Measurements from ENCODE around the gene BBS7. TPM values are rescaled to one million over a fixed set of nuclear protein-coding genes. Genes with fewer than 3 reads are reported as not detected.

Gene BBS7
- total and polyA plus RNA-seq, 2 of the 13 experiments (the other 11 are each of a cell fraction or from before 2014, with no cell fraction given), result 9.0 to 15.7 TPM

DNA sequence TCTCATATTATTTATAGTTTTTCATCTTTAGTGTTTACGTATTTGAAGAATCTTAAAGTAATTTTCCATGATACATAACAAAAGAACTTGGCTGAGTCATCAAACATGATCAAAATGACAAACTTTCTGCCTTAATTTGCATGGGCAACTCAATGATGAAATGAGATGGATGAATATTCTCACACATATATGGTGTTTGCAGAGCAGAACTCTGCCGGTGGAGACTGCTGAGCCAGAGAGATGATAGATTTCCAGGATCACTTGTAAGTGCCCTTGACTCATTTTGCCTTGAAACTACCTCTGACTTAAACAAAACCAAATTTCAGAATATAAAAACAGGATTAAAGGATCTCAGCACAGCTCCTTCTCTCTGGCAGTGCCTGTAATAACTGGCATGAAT lies 43.4 kb upstream of the BBS7 start:
- no peaks in the 10 kb centered on the region for H3K79me2 ChIP-seq (ENCODE audit: insufficient read depth, low read length)
- ChIA-PET CTCF (ENCODE audit: low intra/inter-chr PET ratio, low total read pairs) (no interaction called here), POLR2A (no interaction called here)
- no peak overlapping the region for H3K9ac ChIP-seq (ENCODE audit: insufficient read depth, low read depth, low read length)
- TF ChIP-seq TOE1 (CRISPR knock-in tag; IDR thresholded peaks at IDR 0.05) (no peak), RARA (CRISPR knock-in tag; IDR thresholded peaks at IDR 0.05) (no peak), ZNF557 (CRISPR knock-in tag; IDR thresholded peaks at IDR 0.05) (no peak), ZNF792 (CRISPR knock-in tag; IDR thresholded peaks at IDR 0.05) (no peak)
- TF ChIP-seq, protein P1, sequence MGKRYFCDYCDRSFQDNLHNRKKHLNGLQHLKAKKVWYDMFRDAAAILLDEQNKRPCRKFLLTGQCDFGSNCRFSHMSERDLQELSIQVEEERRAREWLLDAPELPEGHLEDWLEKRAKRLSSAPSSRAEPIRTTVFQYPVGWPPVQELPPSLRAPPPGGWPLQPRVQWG (CRISPR knock-in tag; IDR thresholded peaks at IDR 0.05; ENCODE audit: borderline replicate concordance, low read depth), result no peak
- no peaks in the 10 kb centered on the region for H3K4me1 ChIP-seq (ENCODE audit: insufficient read depth, low read length)
- ATAC-seq, result no peak
- no peak overlapping the region for H3K4me2 ChIP-seq (ENCODE audit: low read depth, low read length)
- intact Hi-C loops (cut with micrococcal nuclease; ENCODE audit: unreplicated experiment), result no loop called here
- WGBS (ENCODE audit: low lambda C conversion rate), result 20% methylated on average over 2 of the region's 2 CpGs
- no peak overlapping the region for H3K4me3 ChIP-seq (replicated peaks in 1 of 3; ENCODE audit: insufficient read depth in 1 of 3, low read depth in 2 of 3, low read length in 3 of 3)
- no peak for DNase-seq (ENCODE audit: low spot score)
- no peaks in the 10 kb centered on the region; a peak in 1 of 5 replicates for H3K27me3 ChIP-seq (ENCODE audit: control insufficient read depth in 1 of 2, insufficient read depth in 2 of 2, low read length in 2 of 2)
- no peaks in the 10 kb centered on the region for H3K9me3 ChIP-seq (ENCODE audit: low read length)
- H3K27ac ChIP-seq (ENCODE audit: extremely low read length, insufficient read depth, low read length), result no peak overlapping the region
- in situ Hi-C loops (cut with HindIII; ENCODE audit: extremely low pct_ligation_motif_present, low pct_unique_long_range_greater_than_20kb), result no loop called here
- no TSS peak for BruUV-seq (replicated peaks)
- H3K36me3 ChIP-seq (replicated peaks in 1 of 2; ENCODE audit: control insufficient read depth in 1 of 2, insufficient read depth in 2 of 2, low read length in 2 of 2), result no peaks in the 10 kb centered on the region
- H4K20me1 ChIP-seq (ENCODE audit: insufficient read depth, low read length), result no peaks in the 10 kb centered on the region
- H2AFZ ChIP-seq (ENCODE audit: low read length), result no peak overlapping the region
- FAIRE-seq, result no peak

DNA sequence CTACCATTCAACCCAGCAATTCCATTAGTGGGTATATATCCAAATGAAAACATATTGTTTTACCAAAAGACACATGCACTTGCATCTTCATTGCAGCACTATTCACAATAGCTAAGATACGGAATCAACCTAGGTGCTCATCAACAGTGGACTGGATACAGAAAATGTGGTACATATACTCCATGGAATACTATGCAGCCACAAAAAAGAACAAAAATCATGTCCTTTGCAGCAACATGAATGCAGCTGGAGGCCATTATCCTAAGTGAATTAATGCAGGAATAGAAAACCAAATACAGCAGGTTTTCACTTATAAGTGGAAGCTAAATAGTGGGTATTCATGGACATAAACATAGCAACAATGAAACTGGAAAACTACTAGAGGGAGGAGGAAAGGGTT lies 38.1 kb upstream of the BBS7 start:
- Histone ChIP-seq H2AFZ (ENCODE audit: low read length) (no peak overlapping the region), H3K4me3 (replicated peaks in 1 of 3; ENCODE audit: insufficient read depth in 1 of 3, low read depth in 2 of 3, low read length in 3 of 3) (no peak overlapping the region), H3K27ac (ENCODE audit: extremely low read length, insufficient read depth, low read length) (no peak overlapping the region), H3K9me3 (ENCODE audit: low read length) (no peaks in the 10 kb centered on the region), H4K20me1 (ENCODE audit: insufficient read depth, low read length) (no peaks in the 10 kb centered on the region), H3K36me3 (replicated peaks in 1 of 2; ENCODE audit: control insufficient read depth in 1 of 2, insufficient read depth in 2 of 2, low read length in 2 of 2) (no peaks in the 10 kb centered on the region), H3K9ac (ENCODE audit: insufficient read depth, low read depth, low read length) (no peak overlapping the region), H3K4me2 (ENCODE audit: low read depth, low read length) (no peak overlapping the region), H3K79me2 (ENCODE audit: insufficient read depth, low read length) (no peaks in the 10 kb centered on the region), H3K4me1 (ENCODE audit: insufficient read depth, low read length) (no peaks in the 10 kb centered on the region), H3K27me3 (ENCODE audit: control insufficient read depth in 1 of 2, insufficient read depth in 2 of 2, low read length in 2 of 2) (no peaks in the 10 kb centered on the region; a peak in 1 of 5 replicates)
- FAIRE-seq (no peak), ATAC-seq (no peak), DNase-seq (ENCODE audit: low spot score) (no peak)
- 67% methylated on average over 1 of the region's 1 CpG for WGBS (ENCODE audit: low lambda C conversion rate)
- in situ Hi-C loops (cut with HindIII; ENCODE audit: extremely low pct_ligation_motif_present, low pct_unique_long_range_greater_than_20kb), result loop anchor here (5.0 to 10.0 kb wide), 2 partner anchors 94 to 676 kb away; no protein-coding TSS in a partner anchor
- POLR2A ChIA-PET, result no interaction called here
- CTCF ChIA-PET (ENCODE audit: low intra/inter-chr PET ratio, low total read pairs), result no interaction called here
- no TSS peak for BruUV-seq (replicated peaks)
- intact Hi-C loops (cut with micrococcal nuclease; ENCODE audit: unreplicated experiment), result no loop called here
- TF ChIP-seq, protein P2, sequence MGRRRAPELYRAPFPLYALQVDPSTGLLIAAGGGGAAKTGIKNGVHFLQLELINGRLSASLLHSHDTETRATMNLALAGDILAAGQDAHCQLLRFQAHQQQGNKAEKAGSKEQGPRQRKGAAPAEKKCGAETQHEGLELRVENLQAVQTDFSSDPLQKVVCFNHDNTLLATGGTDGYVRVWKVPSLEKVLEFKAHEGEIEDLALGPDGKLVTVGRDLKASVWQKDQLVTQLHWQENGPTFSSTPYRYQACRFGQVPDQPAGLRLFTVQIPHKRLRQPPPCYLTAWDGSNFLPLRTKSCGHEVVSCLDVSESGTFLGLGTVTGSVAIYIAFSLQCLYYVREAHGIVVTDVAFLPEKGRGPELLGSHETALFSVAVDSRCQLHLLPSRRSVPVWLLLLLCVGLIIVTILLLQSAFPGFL (CRISPR knock-in tag; IDR thresholded peaks at IDR 0.05), result no peak
- TF ChIP-seq MZF1 (CRISPR knock-in tag; IDR thresholded peaks at IDR 0.05; ENCODE audit: borderline replicate concordance) (no peak), ZNF777 (CRISPR knock-in tag; IDR thresholded peaks at IDR 0.05) (no peak), ZNF7 (CRISPR knock-in tag; IDR thresholded peaks at IDR 0.05) (no peak), ZNF30 (CRISPR knock-in tag; IDR thresholded peaks at IDR 0.05) (no peak), ZNF839 (CRISPR knock-in tag; IDR thresholded peaks at IDR 0.05; ENCODE audit: borderline replicate concordance) (no peak), KLF9 (CRISPR knock-in tag; IDR thresholded peaks at IDR 0.05; ENCODE audit: low read depth) (no peak), ZNF317 (CRISPR knock-in tag; IDR thresholded peaks at IDR 0.05) (no peak), NKX3-1 (CRISPR knock-in tag; IDR thresholded peaks at IDR 0.05) (no peak)
- TF ChIP-seq, protein P3, sequence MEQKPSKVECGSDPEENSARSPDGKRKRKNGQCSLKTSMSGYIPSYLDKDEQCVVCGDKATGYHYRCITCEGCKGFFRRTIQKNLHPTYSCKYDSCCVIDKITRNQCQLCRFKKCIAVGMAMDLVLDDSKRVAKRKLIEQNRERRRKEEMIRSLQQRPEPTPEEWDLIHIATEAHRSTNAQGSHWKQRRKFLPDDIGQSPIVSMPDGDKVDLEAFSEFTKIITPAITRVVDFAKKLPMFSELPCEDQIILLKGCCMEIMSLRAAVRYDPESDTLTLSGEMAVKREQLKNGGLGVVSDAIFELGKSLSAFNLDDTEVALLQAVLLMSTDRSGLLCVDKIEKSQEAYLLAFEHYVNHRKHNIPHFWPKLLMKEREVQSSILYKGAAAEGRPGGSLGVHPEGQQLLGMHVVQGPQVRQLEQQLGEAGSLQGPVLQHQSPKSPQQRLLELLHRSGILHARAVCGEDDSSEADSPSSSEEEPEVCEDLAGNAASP (CRISPR knock-in tag; IDR thresholded peaks at IDR 0.05; ENCODE audit: borderline replicate concordance), result no peak
- TF ChIP-seq, protein P4, sequence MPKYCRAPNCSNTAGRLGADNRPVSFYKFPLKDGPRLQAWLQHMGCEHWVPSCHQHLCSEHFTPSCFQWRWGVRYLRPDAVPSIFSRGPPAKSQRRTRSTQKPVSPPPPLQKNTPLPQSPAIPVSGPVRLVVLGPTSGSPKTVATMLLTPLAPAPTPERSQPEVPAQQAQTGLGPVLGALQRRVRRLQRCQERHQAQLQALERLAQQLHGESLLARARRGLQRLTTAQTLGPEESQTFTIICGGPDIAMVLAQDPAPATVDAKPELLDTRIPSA (CRISPR knock-in tag; IDR thresholded peaks at IDR 0.05; ENCODE audit: borderline replicate concordance), result no peak
- TF ChIP-seq, protein P5, sequence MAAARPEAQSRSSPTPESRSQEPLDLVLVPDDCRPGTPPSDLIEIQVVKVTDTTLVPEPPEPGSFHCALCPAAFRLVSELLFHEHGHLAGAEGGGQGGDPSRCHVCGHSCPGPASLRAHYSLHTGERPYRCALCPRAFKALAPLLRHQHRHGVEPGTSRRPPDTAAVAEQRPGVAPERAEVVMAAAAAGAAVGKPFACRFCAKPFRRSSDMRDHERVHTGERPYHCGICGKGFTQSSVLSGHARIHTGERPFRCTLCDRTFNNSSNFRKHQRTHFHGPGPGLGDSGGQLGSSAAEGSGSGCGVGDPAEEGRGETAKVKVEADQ (CRISPR knock-in tag; IDR thresholded peaks at IDR 0.05; ENCODE audit: borderline replicate concordance), result no peak

Data from HepG2 (cell line).